Measurements from ENCODE around the gene FITM2. TPM values are rescaled to one million over a fixed set of nuclear protein-coding genes. Genes with fewer than 3 reads are reported as not detected.

FITM2 gene
- total RNA-seq, 4 donors from 2014 or later, result 8.3 to 14.2 (median 12.6) TPM

GRCh38 chr20:44309763-44310663 lies 989 bp downstream of the FITM2 start:
- intact Hi-C loops (cut with DNase I), result loop anchor here (2.0 to 10.0 kb wide), 2 partner anchors 93 to 195 kb away; no protein-coding TSS in a partner anchor
- WGBS, 2 donors, result 19 to 30% methylated on average over 12 to 17 of the region's 17 CpGs
- DNase-seq, result peak; percentile 47 to 48
- Histone ChIP-seq H3K36me3 (no peaks in the 10 kb centered on the region), H3K27me3 (no peaks in the 10 kb centered on the region), H3K4me3 (replicated peaks in 1 of 3) (peak overlapping the region; percentile 78 to 99 (median 88)), H3K27ac (peak overlapping the region in 2 of 3 donors; percentile 78 to 80), H3K4me1 (peaks cover 10 to 12% of the 10 kb centered on the region in 2 donors), H3K9me3 (no peaks in the 10 kb centered on the region)
- TF ChIP-seq POLR2A (IDR thresholded peaks at IDR 0.05) (no peak), CTCF (IDR thresholded peaks at IDR 0.05) (no peak)

- no peaks in the 10 kb centered on the region for H3K9me3 ChIP-seq
- TF ChIP-seq POLR2A (IDR thresholded peaks at IDR 0.05) (no peak), CTCF (IDR thresholded peaks at IDR 0.05) (no peak)
- H3K27ac ChIP-seq, result no peak overlapping the region
- no peak overlapping the region for H3K4me3 ChIP-seq (replicated peaks in 1 of 3)
- peaks cover 16 to 29% of the 10 kb centered on the region in 2 donors for H3K4me1 ChIP-seq
- no peaks in the 10 kb centered on the region for H3K27me3 ChIP-seq
- intact Hi-C loops (cut with DNase I), result no loop called here
- no peak for DNase-seq
- H3K36me3 ChIP-seq, result no peaks in the 10 kb centered on the region
- 89% methylated on average over 9 of the region's 9 CpGs for WGBS, 2 donors
These were observed 4.1 kb downstream of the FITM2 start for GRCh38 chr20:44306927-44307326.

- no peaks in the 10 kb centered on the region for H3K27me3 ChIP-seq
- no peaks in the 10 kb centered on the region for H3K9me3 ChIP-seq
- TF ChIP-seq CTCF (IDR thresholded peaks at IDR 0.05), result no peak
- TF ChIP-seq POLR2A (IDR thresholded peaks at IDR 0.05), result no peak
- peaks cover 12 to 26% of the 10 kb centered on the region in 2 donors for H3K4me1 ChIP-seq
- DNase-seq, result no peak
- intact Hi-C loops (cut with DNase I), result no loop called here
- H3K27ac ChIP-seq, result no peak overlapping the region
- H3K4me3 ChIP-seq (replicated peaks in 1 of 3), result no peak overlapping the region
- H3K36me3 ChIP-seq, result no peaks in the 10 kb centered on the region
These were observed 6.6 kb downstream of the FITM2 start for GRCh38 chr20:44304383-44304782.

- WGBS, 2 donors, result 87 to 91% methylated on average over 8 of the region's 8 CpGs
- H3K4me1 ChIP-seq, result peaks cover 12 to 26% of the 10 kb centered on the region in 2 donors
- DNase-seq, result no peak
- no peak overlapping the region for H3K4me3 ChIP-seq (replicated peaks in 1 of 3)
- H3K27me3 ChIP-seq, result no peaks in the 10 kb centered on the region
- TF ChIP-seq POLR2A (IDR thresholded peaks at IDR 0.05) (no peak), CTCF (IDR thresholded peaks at IDR 0.05) (no peak)
- H3K36me3 ChIP-seq, result no peaks in the 10 kb centered on the region
- no peaks in the 10 kb centered on the region for H3K9me3 ChIP-seq
- H3K27ac ChIP-seq, result peak overlapping the region; percentile 38 to 81 (median 79)
- intact Hi-C loops (cut with DNase I), result no loop called here
These were observed 8.3 kb downstream of the FITM2 start for GRCh38 chr20:44302736-44303135.

GRCh38 chr20:44302026-44302669 lies 8.9 kb downstream of the FITM2 start:
- H3K36me3 ChIP-seq, result no peaks in the 10 kb centered on the region
- no peak for TF ChIP-seq POLR2A (IDR thresholded peaks at IDR 0.05)
- TF ChIP-seq CTCF (IDR thresholded peaks at IDR 0.05), result no peak
- intact Hi-C loops (cut with DNase I), result no loop called here
- peak; percentile 80 to 82 for DNase-seq
- no peak overlapping the region for H3K4me3 ChIP-seq (replicated peaks in 1 of 3)
- H3K4me1 ChIP-seq, result peaks cover 12 to 26% of the 10 kb centered on the region in 2 donors
- H3K27me3 ChIP-seq, result no peaks in the 10 kb centered on the region
- H3K9me3 ChIP-seq, result no peaks in the 10 kb centered on the region
- whole genome bisulfite sequencing, 2 donors, result 28 to 40% methylated on average over 2 to 5 of the region's 5 CpGs
- H3K27ac ChIP-seq, result peak overlapping the region; percentile 45 to 81 (median 79)

All from thyroid gland (tissue), 4 donors.